ENCODE results near the gene MYO5C.

MYO5C gene

GRCh38 chr15:52278636-52279367, 16.8 kb downstream of the MYO5C start:
- DNase-seq (ENCODE audit: low read depth), result no peak

- no peak for DNase-seq (ENCODE audit: low read depth)
Measured at GRCh38 chr15:52278135-52278534, 17.5 kb downstream of the MYO5C start.

- no peak for DNase-seq (ENCODE audit: low read depth)
Measured at GRCh38 chr15:52277575-52277974, 18.0 kb downstream of the MYO5C start.

GRCh38 chr15:52276256-52276770, 19.3 kb downstream of the MYO5C start:
- DNase-seq (ENCODE audit: low read depth), result no peak

GRCh38 chr15:52263563-52264282, 31.9 kb downstream of the MYO5C start:
- DNase-seq (ENCODE audit: low read depth), result no peak

GRCh38 chr15:52262364-52262763, 33.2 kb downstream of the MYO5C start:
- DNase-seq (ENCODE audit: low read depth), result no peak

GRCh38 chr15:52261498-52262242, 33.9 kb downstream of the MYO5C start:
- DNase-seq (ENCODE audit: low read depth), result no peak

GRCh38 chr15:52261026-52261425, 34.6 kb downstream of the MYO5C start:
- no peak for DNase-seq (ENCODE audit: low read depth)

- no peak for DNase-seq (ENCODE audit: low read depth)
Measured at GRCh38 chr15:52259503-52259902, 36.1 kb downstream of the MYO5C start.

- DNase-seq (ENCODE audit: low read depth), result no peak
Measured at GRCh38 chr15:52258461-52258860, 37.1 kb downstream of the MYO5C start.

- DNase-seq (ENCODE audit: low read depth), result no peak
Measured at GRCh38 chr15:52257734-52258062, 37.9 kb downstream of the MYO5C start.

- DNase-seq (ENCODE audit: low read depth), result no peak
Measured at GRCh38 chr15:52256930-52257733, 38.5 kb downstream of the MYO5C start.

- peak; percentile 55 for DNase-seq (ENCODE audit: low read depth)
Measured at GRCh38 chr15:52256366-52256765, 39.2 kb downstream of the MYO5C start.

GRCh38 chr15:52255935-52256334, 39.7 kb downstream of the MYO5C start:
- no peak for DNase-seq (ENCODE audit: low read depth)

- no peak for DNase-seq (ENCODE audit: low read depth)
Measured at GRCh38 chr15:52255008-52255407, 40.6 kb downstream of the MYO5C start.

- DNase-seq (ENCODE audit: low read depth), result no peak
Measured at GRCh38 chr15:52254391-52254790, 41.2 kb downstream of the MYO5C start.

GRCh38 chr15:52252781-52253180, 42.8 kb downstream of the MYO5C start:
- DNase-seq (ENCODE audit: low read depth), result no peak

- DNase-seq (ENCODE audit: low read depth), result no peak
Measured at GRCh38 chr15:52251144-52251860, 44.3 kb downstream of the MYO5C start.

- DNase-seq (ENCODE audit: low read depth), result no peak
Measured at GRCh38 chr15:52247461-52247860, 48.1 kb downstream of the MYO5C start.

- DNase-seq (ENCODE audit: low read depth), result no peak
Measured at GRCh38 chr15:52246686-52247431, 48.7 kb downstream of the MYO5C start.

Measured in stimulated activated CD8-positive, alpha-beta memory T cell treated with anti-CD3 and anti-CD28 coated beads, Interleukin-15, amount 100 ng/mL, for 1 hour (primary cell).